HG03025 (cell line): Measurements from ENCODE around the gene PIGA.
"Not testable (repeated sequence)": the region's sequence is repeated elsewhere in the genome, so short reads cannot be mapped to it uniquely, and the experiment has no call there.

Experiments used
- ATAC-seq: cut with Tn5 transposase; IDR thresholded peaks from one replicate; pipeline ENCODE4 v1.9.1; 2021; ENCODE audit warnings: mild to moderate bottlenecking, moderate library complexity; ENCODE audit not compliant: unreplicated experiment, low FRiP score

PIGA gene

GRCh38 chrX:15321447-15321846 is 13.9 kb downstream of the PIGA start:
- no peak for ATAC-seq

GRCh38 chrX:15320297-15320696 is 15.0 kb downstream of the PIGA start:
- no peak for ATAC-seq

- ATAC-seq = no peak
These were observed 16.2 kb downstream of the PIGA start for GRCh38 chrX:15319075-15319474.

DNA sequence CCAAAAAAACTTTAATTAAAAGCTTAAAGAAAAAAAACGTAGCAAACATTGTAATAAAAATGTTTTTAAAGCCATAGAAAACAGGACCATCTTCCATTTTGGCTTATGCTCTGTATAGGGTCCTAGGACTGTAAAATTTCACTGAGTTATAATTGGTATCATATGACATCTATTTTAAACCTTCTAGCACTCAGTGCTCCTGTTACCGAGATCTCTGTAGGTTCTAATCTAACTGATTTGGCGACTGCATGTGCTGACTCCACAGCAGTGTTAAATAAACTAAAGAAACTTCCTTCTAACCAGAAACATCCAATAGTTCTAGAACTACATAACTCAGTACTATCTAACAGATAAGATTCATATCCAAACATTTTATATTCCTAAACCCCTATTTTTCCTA is 19.8 kb downstream of the PIGA start, which contains the start of gene ASB11:
Gene ASB11, minus strand, starts transcription at position 132 of the 400 bp plus-strand sequence. Its CDS starts 35 bp downstream, at position 97.
- no peak for ATAC-seq

- ATAC-seq = no peak
These were observed 20.9 kb downstream of the PIGA start for GRCh38 chrX:15314472-15314871.

DNA sequence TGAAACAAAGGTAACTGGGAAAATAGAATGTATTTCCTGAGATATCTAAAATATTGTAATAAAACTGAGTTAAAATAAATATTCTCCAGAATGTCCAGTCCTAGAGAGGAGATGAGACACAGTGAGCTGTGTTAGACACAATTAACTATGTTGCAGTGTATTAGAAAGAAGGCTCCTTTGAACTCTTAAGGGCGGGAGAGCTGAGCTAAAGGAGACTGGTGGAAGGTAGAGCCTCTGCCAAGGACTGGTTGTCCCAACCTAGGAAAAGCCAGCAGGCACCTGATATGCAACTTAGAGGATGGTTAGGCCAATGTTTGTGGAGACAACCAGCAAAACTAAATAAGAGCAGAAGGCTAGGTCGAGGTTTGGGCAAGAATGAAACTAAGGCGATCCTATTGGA is 24.2 kb downstream of the PIGA start:
- ATAC-seq = no peak

DNA sequence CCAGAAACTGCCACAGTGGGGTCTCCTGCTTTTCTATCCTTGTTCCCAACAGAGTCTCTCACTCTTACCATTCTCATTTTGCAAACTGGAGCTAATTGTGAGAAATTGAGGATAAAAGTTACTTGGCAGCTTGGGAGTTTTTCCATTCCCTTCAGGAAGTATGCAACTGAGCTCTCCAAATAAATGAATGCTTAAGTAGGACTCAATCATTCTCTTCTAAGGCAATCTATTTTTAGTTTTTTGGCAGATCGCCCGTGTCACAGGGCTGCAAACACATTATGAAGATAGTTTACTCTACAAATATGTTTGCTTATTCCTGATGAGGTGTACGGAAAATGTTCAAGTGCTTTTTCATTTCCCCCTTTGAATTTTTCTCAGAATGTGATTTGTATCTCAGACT is 25.2 kb downstream of the PIGA start:
- no peak for ATAC-seq

DNA sequence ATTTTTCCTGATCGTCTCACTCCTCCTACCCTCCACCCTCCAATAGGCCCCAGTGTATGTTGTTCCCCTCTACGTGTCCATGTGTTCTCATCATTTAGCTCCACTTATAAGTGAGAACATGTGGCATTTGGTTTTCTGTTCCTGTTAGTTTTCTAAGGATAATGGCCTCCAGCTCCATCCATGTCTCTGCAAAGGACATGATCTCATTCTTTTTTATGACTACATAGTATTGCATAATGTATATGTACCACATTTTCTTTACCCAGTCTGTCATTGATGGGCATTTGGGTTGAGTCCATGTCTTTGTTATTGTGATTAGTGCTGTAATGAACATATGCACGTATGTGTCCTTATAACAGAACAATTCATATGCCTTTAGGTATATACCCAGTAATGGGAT is 29.4 kb downstream of the PIGA start:
- ATAC-seq = not testable (repeated sequence)

DNA sequence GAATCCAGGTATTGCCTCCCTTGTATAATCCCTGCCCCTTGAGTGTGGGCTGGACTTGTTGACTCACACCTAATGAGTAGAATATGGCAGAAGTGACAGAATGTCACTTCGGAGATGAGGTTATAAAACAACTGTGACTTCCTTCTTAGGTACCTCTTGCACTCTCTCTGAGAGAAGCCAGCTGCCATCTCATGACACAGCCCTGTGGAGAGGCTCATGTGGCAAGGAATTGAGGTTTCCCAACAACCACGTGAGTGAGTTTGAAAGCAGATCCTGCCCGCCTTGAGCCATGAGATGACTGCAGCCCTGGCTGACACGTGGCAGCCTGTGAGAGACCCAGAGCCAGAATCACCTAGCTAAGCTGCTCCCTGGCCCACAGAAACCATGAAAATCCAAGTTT is 33.4 kb downstream of the PIGA start:
- no peak for ATAC-seq

DNA sequence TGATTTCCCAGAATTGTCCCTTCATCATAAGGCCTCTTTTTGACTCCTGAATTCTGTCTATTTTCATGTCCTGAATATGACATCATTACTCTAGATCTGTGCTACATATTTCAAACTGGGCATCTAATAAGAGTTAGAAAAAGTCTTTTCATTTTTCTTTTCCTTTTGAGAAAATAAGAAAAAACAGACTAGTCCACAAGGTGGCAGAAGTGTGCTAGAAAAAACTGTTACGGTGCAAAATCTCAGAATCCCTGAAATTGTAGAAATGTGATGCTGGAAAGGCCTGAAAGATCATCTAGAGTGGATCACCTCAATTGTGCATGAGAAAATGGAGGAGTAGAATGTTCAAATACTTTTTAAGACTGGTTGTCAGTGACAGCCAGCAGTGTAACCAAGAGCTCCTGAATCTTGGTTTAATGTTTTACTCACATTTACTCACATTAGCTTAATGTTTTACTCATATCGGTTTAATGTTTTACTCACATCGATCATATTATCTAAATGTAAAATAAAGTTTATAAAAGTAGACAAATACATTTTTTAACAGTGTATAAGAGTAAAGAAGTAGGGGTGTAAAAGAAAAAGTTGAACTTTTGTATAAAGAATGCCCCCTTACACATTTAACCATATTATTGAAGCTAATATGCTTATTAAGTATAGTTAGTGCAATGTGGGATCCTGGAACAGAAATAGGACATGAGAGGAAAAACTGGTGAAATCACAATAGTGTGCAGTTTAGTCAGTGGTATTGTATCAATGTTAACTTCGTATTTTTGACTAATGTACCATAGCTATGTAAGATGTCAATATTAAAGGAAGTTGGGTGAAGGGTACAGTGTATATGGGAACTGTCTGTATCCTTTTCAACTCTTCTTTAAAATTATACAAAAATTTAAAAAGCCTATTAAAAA is 35.1 kb downstream of the PIGA start:
- no peak for ATAC-seq

GRCh38 chrX:15298780-15299179 is 36.5 kb downstream of the PIGA start:
- ATAC-seq = no peak

GRCh38 chrX:15298201-15298600 is 37.1 kb downstream of the PIGA start:
- no peak for ATAC-seq

GRCh38 chrX:15293451-15293850 is 41.9 kb downstream of the PIGA start:
- no peak for ATAC-seq

DNA sequence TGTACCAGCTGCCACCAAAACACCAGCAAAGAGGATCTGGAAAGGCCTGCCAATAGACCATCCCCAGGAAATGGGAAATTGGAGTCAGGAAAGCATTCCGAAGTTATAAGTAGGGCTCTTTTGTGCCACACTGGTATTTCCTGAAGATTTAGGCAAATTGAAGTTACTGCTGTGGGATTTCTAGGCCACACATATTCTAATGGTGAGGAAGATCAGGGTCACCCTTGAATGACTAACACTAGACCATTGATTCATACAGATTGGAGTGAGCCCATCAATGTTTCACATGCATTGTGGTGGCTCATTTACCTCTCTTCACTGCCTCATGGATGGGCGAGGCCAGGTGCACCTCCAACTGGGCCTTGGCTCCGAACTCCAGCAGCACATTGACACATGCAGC is 42.5 kb downstream of the PIGA start:
- ATAC-seq = no peak

DNA sequence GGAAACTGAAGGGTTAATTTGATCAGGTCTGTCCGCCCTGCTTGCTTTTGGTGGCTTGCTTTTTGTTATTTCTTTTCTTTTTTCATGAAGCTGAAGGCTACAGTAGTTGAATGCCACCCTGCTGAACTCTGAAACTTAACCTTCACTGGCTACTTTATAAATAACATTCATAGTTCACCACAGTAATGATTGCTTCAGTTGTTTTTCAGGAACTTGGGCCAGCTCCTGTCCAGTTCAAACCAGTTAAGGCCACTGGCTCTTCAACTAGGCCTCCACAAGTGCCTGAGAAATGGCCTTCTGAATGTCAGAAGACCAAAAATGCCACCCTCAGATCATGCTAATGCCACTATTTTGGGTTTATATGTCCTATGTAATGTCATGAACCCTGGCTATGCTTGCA is 57.7 kb downstream of the PIGA start:
- no peak for ATAC-seq

DNA sequence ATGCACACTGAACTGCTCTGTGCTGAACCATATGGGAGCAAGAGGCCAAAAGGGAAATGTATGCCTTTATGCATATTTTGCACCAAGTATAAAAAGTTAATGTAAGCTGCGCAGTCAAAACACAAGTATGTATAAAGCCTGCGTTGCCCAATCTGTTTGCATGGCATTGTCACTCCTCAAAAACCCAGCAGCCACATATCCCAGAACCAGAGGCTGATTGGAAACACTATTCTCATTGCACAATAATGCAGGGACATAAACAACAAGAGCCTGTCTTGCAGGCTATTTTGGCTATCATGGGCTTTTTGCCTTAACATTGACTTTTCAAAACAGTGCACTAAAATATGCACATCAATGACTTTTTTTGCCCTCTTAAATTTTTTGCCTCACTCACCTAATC is 60.4 kb downstream of the PIGA start:
- ATAC-seq = no peak

- not testable (repeated sequence) for ATAC-seq
These were observed 62.0 kb downstream of the PIGA start for GRCh38 chrX:15273275-15273674.

- no peak for ATAC-seq
These were observed 63.6 kb downstream of the PIGA start for GRCh38 chrX:15271757-15272156.

- ATAC-seq = no peak
These were observed 65.5 kb downstream of the PIGA start, which contains the start of gene ASB9 for GRCh38 chrX:15269618-15270521. Gene ASB9 (minus strand): TSS chrX:15270083. CDS start chrX:15269874, 209 bp downstream.
